ENCODE measurements around the gene SIK3. TPM values are rescaled to one million over a fixed set of nuclear protein-coding genes. Genes with fewer than 3 reads are reported as not detected.

SIK3 gene
- total and polyA plus RNA-seq, 2 experiments from 2014 or later, result 29.1 to 58.5 TPM

DNA sequence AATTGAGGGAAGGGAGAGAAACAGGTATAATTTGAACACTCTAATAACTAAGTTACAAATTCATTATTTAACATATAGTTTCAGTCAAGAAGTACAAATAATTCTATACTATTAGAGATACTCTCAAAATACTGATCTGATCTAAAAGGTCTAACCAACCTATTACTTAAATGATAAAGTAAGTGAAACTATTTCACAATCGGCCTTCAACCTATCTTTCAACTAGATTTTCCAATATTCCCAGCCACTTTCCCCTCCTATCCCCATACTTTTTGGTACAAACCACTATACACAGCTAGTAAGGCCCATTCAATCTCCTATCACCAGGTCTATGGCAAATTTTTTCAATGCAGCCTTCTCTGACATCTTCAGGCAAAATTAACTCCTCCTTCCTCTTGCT lies 106.7 kb downstream of the SIK3 start:
- no peak overlapping the region for H3K27ac ChIP-seq
- TF ChIP-seq, protein P1, sequence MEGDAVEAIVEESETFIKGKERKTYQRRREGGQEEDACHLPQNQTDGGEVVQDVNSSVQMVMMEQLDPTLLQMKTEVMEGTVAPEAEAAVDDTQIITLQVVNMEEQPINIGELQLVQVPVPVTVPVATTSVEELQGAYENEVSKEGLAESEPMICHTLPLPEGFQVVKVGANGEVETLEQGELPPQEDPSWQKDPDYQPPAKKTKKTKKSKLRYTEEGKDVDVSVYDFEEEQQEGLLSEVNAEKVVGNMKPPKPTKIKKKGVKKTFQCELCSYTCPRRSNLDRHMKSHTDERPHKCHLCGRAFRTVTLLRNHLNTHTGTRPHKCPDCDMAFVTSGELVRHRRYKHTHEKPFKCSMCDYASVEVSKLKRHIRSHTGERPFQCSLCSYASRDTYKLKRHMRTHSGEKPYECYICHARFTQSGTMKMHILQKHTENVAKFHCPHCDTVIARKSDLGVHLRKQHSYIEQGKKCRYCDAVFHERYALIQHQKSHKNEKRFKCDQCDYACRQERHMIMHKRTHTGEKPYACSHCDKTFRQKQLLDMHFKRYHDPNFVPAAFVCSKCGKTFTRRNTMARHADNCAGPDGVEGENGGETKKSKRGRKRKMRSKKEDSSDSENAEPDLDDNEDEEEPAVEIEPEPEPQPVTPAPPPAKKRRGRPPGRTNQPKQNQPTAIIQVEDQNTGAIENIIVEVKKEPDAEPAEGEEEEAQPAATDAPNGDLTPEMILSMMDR (IDR thresholded peaks at IDR 0.05; ENCODE audit: low read depth, low read length), result no peak
- no peaks in the 10 kb centered on the region for H3K27me3 ChIP-seq
- no peaks in the 10 kb centered on the region for H3K36me3 ChIP-seq
- no peak for DNase-seq (ENCODE audit: low read depth in 1 of 2, low spot score in 1 of 2)
- H3K4me3 ChIP-seq, result no peak overlapping the region
- peaks cover 20% of the 10 kb centered on the region for H3K4me1 ChIP-seq (ENCODE audit: low read depth)
- H3K9me3 ChIP-seq (ENCODE audit: low read depth), result no peaks in the 10 kb centered on the region

GRCh38 chr11:116990811-116991210 lies 107.4 kb downstream of the SIK3 start:
- H3K4me1 ChIP-seq (ENCODE audit: low read depth), result peaks cover 20% of the 10 kb centered on the region
- TF ChIP-seq, protein P1 (IDR thresholded peaks at IDR 0.05; ENCODE audit: low read depth, low read length), result no peak
- H3K9me3 ChIP-seq (ENCODE audit: low read depth), result no peaks in the 10 kb centered on the region
- DNase-seq (ENCODE audit: low read depth in 1 of 2, low spot score in 1 of 2), result no peak
- H3K27ac ChIP-seq, result peak overlapping the region; percentile 56
- H3K36me3 ChIP-seq, result no peaks in the 10 kb centered on the region
- H3K27me3 ChIP-seq, result no peaks in the 10 kb centered on the region
- H3K4me3 ChIP-seq, result no peak overlapping the region

DNA sequence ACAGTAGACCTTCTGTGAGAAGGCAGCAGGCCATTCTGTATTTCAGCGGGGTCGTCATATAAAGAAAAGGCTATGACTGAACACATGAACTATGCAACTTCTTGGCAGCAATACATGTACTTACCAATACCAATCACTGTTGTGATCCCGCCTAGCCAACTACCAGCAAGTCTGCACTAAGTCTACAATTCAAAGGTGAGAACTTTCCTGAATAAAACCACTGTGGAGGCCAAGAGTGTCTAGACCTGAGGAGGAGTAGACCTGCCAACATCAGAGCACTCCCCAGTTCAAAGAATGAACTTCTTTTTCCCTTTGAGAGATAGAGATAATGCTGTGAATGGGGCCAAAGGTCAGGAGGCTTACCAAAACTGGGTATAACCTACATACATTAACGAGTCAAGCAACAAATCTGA lies 108.2 kb downstream of the SIK3 start:
- DNase-seq (ENCODE audit: low read depth in 1 of 2, low spot score in 1 of 2), result peak in 1 of 2 donors; percentile 87
- TF ChIP-seq, protein P1 (IDR thresholded peaks at IDR 0.05; ENCODE audit: low read depth, low read length), result no peak
- H3K4me1 ChIP-seq (ENCODE audit: low read depth), result peaks cover 20% of the 10 kb centered on the region
- no peaks in the 10 kb centered on the region for H3K9me3 ChIP-seq (ENCODE audit: low read depth)
- no peaks in the 10 kb centered on the region for H3K27me3 ChIP-seq
- H3K36me3 ChIP-seq, result no peaks in the 10 kb centered on the region
- H3K27ac ChIP-seq, result peak overlapping the region; percentile 56
- H3K4me3 ChIP-seq, result no peak overlapping the region

- Histone ChIP-seq H3K4me1 (ENCODE audit: low read depth) (peaks cover 16% of the 10 kb centered on the region), H3K9me3 (ENCODE audit: low read depth) (no peaks in the 10 kb centered on the region), H3K27me3 (no peaks in the 10 kb centered on the region), H3K4me3 (no peak overlapping the region), H3K36me3 (no peaks in the 10 kb centered on the region), H3K27ac (no peak overlapping the region)
- TF ChIP-seq, protein P1 (IDR thresholded peaks at IDR 0.05; ENCODE audit: low read depth, low read length), result no peak
- DNase-seq (ENCODE audit: low read depth in 1 of 2, low spot score in 1 of 2), result no peak
Measured at GRCh38 chr11:116989184-116989583, 109.0 kb downstream of the SIK3 start.

DNA sequence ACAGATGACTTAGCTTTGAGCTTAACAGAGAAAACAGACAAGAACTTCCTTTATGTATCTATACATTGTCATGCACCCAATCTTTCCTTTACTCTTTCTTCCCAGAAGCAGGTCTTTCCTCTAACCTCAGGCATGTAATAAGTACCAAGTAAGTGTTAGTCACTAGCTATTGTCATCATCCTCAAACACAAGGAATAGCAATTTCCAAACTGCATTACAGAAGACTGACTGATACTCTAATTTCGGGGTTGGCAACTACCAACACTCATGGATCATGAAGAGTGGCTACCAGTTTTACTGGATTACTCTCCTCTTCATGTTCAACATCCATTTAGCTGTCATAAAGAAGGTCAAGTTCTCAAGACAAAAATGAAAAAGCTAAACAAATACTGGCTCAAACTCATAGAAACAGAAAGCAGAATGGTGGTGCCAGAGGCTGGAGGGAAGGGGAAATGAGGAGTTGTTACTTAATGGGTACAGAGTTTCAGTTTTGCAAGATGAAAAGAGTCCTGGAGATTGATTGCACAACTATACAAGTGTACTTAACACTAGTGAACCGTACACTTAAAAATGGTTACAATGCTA lies 111.6 kb downstream of the SIK3 start:
- H3K27ac ChIP-seq, result no peak overlapping the region
- TF ChIP-seq, protein P1 (IDR thresholded peaks at IDR 0.05; ENCODE audit: low read depth, low read length), result no peak
- H3K9me3 ChIP-seq (ENCODE audit: low read depth), result no peaks in the 10 kb centered on the region
- peaks cover 9% of the 10 kb centered on the region for H3K4me1 ChIP-seq (ENCODE audit: low read depth)
- H3K36me3 ChIP-seq, result no peaks in the 10 kb centered on the region
- peak in 1 of 2 donors; percentile 60 for DNase-seq (ENCODE audit: low read depth in 1 of 2, low spot score in 1 of 2)
- no peak overlapping the region for H3K4me3 ChIP-seq
- H3K27me3 ChIP-seq, result no peaks in the 10 kb centered on the region

Measured in cardiac muscle cell (in vitro differentiated cells and primary cell).